MM.1S (cell line): ENCODE results near the gene TTLL1.

Experiments
- DNase-seq: peaks from one replicate; pipeline ENCODE4 v3.0.0-alpha.2; 2015
- H2AFZ ChIP-seq: fragments of 300-600 bp; sonication (generic); 2 replicates; pipeline ENCODE4 v1.6.0; 2016; ENCODE audit warnings: antibody characterized with exemption, low read length
- H3F3A ChIP-seq: fragments of 300-600 bp; sonication (generic); 2 replicates; pipeline ENCODE4 v1.6.1; 2016; ENCODE audit warnings: mild to moderate bottlenecking, antibody characterized with exemption, low read length, moderate library complexity, mixed read lengths; ENCODE audit not compliant: insufficient read depth
- H3K27ac ChIP-seq: fragments of 300-600 bp; sonication (generic); 2 replicates; pipeline ENCODE4 v1.5.1; 2016; ENCODE audit warnings: mild to moderate bottlenecking, low read length
- H3K27me3 ChIP-seq: fragments of 300-600 bp; sonication (generic); replicated peaks from 2 replicates; pipeline ENCODE4 v1.6.0; 2016; ENCODE audit warnings: low read length; ENCODE audit not compliant: insufficient read depth
- H3K36me3 ChIP-seq: fragments of 300-600 bp; sonication (generic); replicated peaks from 2 replicates; pipeline ENCODE4 v1.6.1; 2016; ENCODE audit warnings: mild to moderate bottlenecking, low read length, mixed read lengths; ENCODE audit not compliant: insufficient read depth
- H3K4me1 ChIP-seq: fragments of 300-600 bp; sonication (generic); 2 replicates; pipeline ENCODE4 v1.6.1; 2016; ENCODE audit warnings: low read length, mixed read lengths
- H3K4me2 ChIP-seq: fragments of 300-600 bp; sonication (generic); 2 replicates; pipeline ENCODE4 v1.6.0; 2016; ENCODE audit warnings: low read depth, low read length
- H3K4me3 ChIP-seq: fragments of 300-600 bp; sonication (generic); 2 replicates; pipeline ENCODE4 v1.5.1; 2016; ENCODE audit warnings: low read length, mixed read lengths
- H3K79me2 ChIP-seq: fragments of 300-600 bp; sonication (generic); 2 replicates; pipeline ENCODE4 v1.6.1; 2016; ENCODE audit warnings: mixed run types, low read length, mixed read lengths
- H3K9ac ChIP-seq: fragments of 300-600 bp; sonication (generic); 2 replicates; pipeline ENCODE4 v1.6.1; 2016; ENCODE audit warnings: low read length, mixed read lengths
- H3K9me2 ChIP-seq: fragments of 300-600 bp; sonication (generic); replicated peaks from 2 replicates; pipeline ENCODE4 v1.6.1; 2016; ENCODE audit warnings: mild to moderate bottlenecking, low read length, mixed read lengths; ENCODE audit not compliant: insufficient read depth
- H3K9me3 ChIP-seq: fragments of 300-600 bp; sonication (generic); replicated peaks from 2 replicates; pipeline ENCODE4 v1.6.1; 2016; ENCODE audit warnings: mild to moderate bottlenecking, low read length, mixed read lengths; ENCODE audit not compliant: insufficient read depth
- H4K20me1 ChIP-seq: fragments of 300-600 bp; sonication (generic); 2 replicates; pipeline ENCODE4 v1.6.1; 2016; ENCODE audit warnings: mild to moderate bottlenecking, low read length, moderate library complexity, mixed read lengths; ENCODE audit not compliant: insufficient read depth
- CTCF ChIP-seq: fragments of 300-600 bp; sonication (generic); IDR thresholded peaks from 2 replicates; pipeline ENCODE4 v1.5.1; 2016; ENCODE audit warnings: antibody characterized with exemption, low read length, mixed read lengths
- EZH2 ChIP-seq: fragments of 300-600 bp; sonication (generic); optimal IDR thresholded peaks from 2 replicates; pipeline ENCODE3; 2017; ENCODE audit warnings: low read depth, mild to moderate bottlenecking, antibody characterized with exemption, low read length, mixed read lengths
- EZH2phosphoT487 ChIP-seq: fragments of 300-600 bp; sonication (generic); IDR thresholded peaks from 2 replicates; pipeline ENCODE4 v1.6.1; 2018; ENCODE audit warnings: antibody characterized with exemption, low read length

TTLL1 gene

GRCh38 chr22:43135565-43135964, 46.4 kb upstream of the TTLL1 start:
- no peaks in the 10 kb centered on the region for H3K9me3 ChIP-seq
- no peaks in the 10 kb centered on the region for H4K20me1 ChIP-seq
- no peak overlapping the region for H2AFZ ChIP-seq
- no peak overlapping the region for H3K27ac ChIP-seq
- H3K79me2 ChIP-seq, result peaks cover 9% of the 10 kb centered on the region
- no peak for TF ChIP-seq EZH2
- TF ChIP-seq EZH2phosphoT487, result no peak
- TF ChIP-seq CTCF, result no peak
- DNase-seq, result no peak
- no peaks in the 10 kb centered on the region for H3K4me1 ChIP-seq
- H3K4me3 ChIP-seq, result no peak overlapping the region
- H3K9ac ChIP-seq, result no peak overlapping the region
- peaks cover 5% of the 10 kb centered on the region; the same call in 1 of the 2 replicates for H3K36me3 ChIP-seq
- no peaks in the 10 kb centered on the region for H3K9me2 ChIP-seq
- H3K4me2 ChIP-seq, result no peak overlapping the region
- H3K27me3 ChIP-seq, result no peaks in the 10 kb centered on the region
- no peaks in the 10 kb centered on the region for H3F3A ChIP-seq

GRCh38 chr22:43134553-43134952, 45.4 kb upstream of the TTLL1 start:
- H3K4me3 ChIP-seq, result no peak overlapping the region
- H3K9ac ChIP-seq, result no peak overlapping the region
- no peak for TF ChIP-seq EZH2phosphoT487
- TF ChIP-seq CTCF, result no peak
- no peak for TF ChIP-seq EZH2
- no peaks in the 10 kb centered on the region for H3K9me2 ChIP-seq
- H4K20me1 ChIP-seq, result no peaks in the 10 kb centered on the region
- H3K4me2 ChIP-seq, result no peak overlapping the region
- no peaks in the 10 kb centered on the region for H3K9me3 ChIP-seq
- no peaks in the 10 kb centered on the region for H3K36me3 ChIP-seq
- no peak overlapping the region for H2AFZ ChIP-seq
- no peak overlapping the region for H3K27ac ChIP-seq
- H3K27me3 ChIP-seq, result no peaks in the 10 kb centered on the region
- peaks cover 6% of the 10 kb centered on the region for H3K4me1 ChIP-seq
- peaks cover 3% of the 10 kb centered on the region; the same call in 1 of the 2 replicates for H3F3A ChIP-seq
- no peaks in the 10 kb centered on the region; the same call in 1 of the 2 replicates for H3K79me2 ChIP-seq
- no peak for DNase-seq

DNA sequence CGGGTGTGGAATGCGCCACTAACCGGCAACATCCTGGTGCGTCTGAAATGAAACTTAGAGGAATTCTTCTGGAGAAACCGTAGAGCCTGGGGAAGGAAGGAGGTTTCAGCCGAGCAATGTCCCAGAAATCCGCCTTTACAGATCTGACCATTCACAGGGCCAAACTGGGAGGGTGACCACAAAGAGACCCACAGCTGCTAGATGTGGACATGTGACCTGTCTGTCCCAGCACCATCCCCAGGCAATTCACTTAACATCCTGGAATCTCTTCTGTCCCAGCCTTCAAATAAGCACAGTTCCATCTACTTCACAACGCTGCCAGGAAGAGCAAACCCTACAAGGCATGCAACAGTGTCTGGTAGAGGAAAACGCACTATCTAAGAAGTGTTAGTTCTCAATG, 44.2 kb upstream of the TTLL1 start:
- Histone ChIP-seq H3K27ac (no peak overlapping the region), H3K36me3 (no peaks in the 10 kb centered on the region), H3K79me2 (no peaks in the 10 kb centered on the region), H3K9ac (no peak overlapping the region), H3F3A (peaks cover 7% of the 10 kb centered on the region; the same call in 1 of the 2 replicates), H4K20me1 (no peaks in the 10 kb centered on the region), H3K4me3 (no peak overlapping the region), H3K27me3 (no peaks in the 10 kb centered on the region), H3K9me3 (no peaks in the 10 kb centered on the region), H2AFZ (no peak overlapping the region), H3K4me2 (no peak overlapping the region), H3K4me1 (peaks cover 17% of the 10 kb centered on the region), H3K9me2 (no peaks in the 10 kb centered on the region)
- TF ChIP-seq CTCF (no peak), EZH2 (no peak), EZH2phosphoT487 (no peak)
- DNase-seq, result no peak
